ENCODE data around the gene NCAPG. TPM values are rescaled to one million over a fixed set of nuclear protein-coding genes. Genes with fewer than 3 reads are reported as not detected.

The NCAPG gene
- total and polyA plus RNA-seq, 2 of the 4 experiments (the other 2 are of a cell fraction): 10.9 to 26.7 TPM

DNA sequence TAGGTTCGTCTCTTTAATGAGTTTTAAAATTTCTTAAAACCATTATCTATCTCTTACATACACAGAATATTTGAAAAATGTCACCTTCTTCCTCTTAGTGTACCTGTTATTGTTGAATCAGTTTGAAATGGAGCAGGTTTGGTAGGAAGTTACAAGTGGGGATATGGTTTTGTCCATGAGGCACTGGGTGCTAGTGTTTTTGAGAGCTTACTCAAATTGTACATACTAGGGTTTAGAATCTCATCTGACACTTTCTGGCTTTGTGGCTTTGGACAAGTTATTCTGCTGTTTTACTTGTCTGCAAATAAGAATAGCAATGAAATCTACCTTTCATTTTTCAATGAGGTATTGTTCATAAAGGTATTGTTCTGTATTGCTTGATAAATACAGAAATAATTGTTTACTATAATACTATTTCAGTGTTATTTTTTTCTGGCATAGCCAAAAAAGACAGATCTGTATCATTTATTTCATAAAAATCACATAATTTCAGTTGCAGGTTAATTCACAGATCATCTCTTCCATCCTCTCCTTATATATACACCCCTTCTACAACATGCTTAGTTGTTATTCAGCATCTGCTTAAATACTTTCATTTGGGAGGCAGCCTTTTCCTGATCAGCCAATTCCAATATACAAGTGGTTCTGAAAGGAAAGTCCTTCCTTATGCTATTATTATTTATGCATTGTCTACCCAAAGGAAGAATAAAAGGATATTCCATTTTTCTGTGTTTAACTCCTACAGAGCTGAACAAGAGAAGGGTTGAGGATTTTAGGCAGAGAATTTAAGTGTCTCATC is 13.3 kb downstream of the NCAPG start:
- Histone ChIP-seq H3K36me3 (ENCODE audit: control insufficient read depth, insufficient read depth, low read length) (peaks cover 2% of the 10 kb centered on the region; the same call in 1 of the 2 replicates), H3K4ac (ENCODE audit: low read depth, low read length) (no peak overlapping the region), H3K27ac (ENCODE audit: insufficient read depth, low read length) (no peak overlapping the region), H3K4me1 (ENCODE audit: control insufficient read depth, insufficient read depth, low read length) (no peaks in the 10 kb centered on the region), H4K5ac (ENCODE audit: low read depth, low read length) (no peak overlapping the region), H3K9ac (ENCODE audit: low read depth, low read length) (no peak overlapping the region), H3K4me2 (ENCODE audit: low read depth, low read length) (peak overlapping the region; percentile 67), H3K27me3 (ENCODE audit: control insufficient read depth, insufficient read depth, low read length) (no peaks in the 10 kb centered on the region), H3K18ac (ENCODE audit: low read depth, low read length) (no peak overlapping the region), H2AK9ac (replicated peaks; ENCODE audit: low read depth, low read length, poor library complexity) (no peak overlapping the region), H3K9me3 (ENCODE audit: control insufficient read depth, insufficient read depth, low read length) (no peaks in the 10 kb centered on the region), H2BK20ac (ENCODE audit: low read depth, low read length) (no peak overlapping the region), H3K23ac (ENCODE audit: low read depth, low read length) (no peak overlapping the region), H3K4me3 (ENCODE audit: insufficient read depth, low read depth, low read length) (no peak overlapping the region), H4K8ac (ENCODE audit: low read depth in 2 of 2, low read length in 2 of 2) (0 out of 4 replicates have a peak overlapping the region, but pooled peaks of 1 of the 2 experiments have one; percentile 2), H2BK120ac (ENCODE audit: low read depth, low read length) (no peak overlapping the region), H2AFZ (replicated peaks; ENCODE audit: low read length, poor library complexity) (no peak overlapping the region), H2AK5ac (ENCODE audit: low read depth, low read length) (no peak overlapping the region), H2BK15ac (ENCODE audit: low read depth, low read length) (no peak overlapping the region), H4K91ac (ENCODE audit: insufficient read depth, low read depth, low read length) (no peak overlapping the region), H2BK5ac (ENCODE audit: low read depth, low read length, poor library complexity, severe bottlenecking) (no peak overlapping the region), H3K9me1 (ENCODE audit: insufficient read depth, low read length) (no peaks in the 10 kb centered on the region), H3K79me1 (ENCODE audit: low read depth in 1 of 2, low read length in 2 of 2) (peaks cover 18 to 21% of the 10 kb centered on the region in 2 experiments; a peak in 3 of 4 replicates), H3K14ac (replicated peaks; ENCODE audit: low read depth, low read length) (no peak overlapping the region), H4K20me1 (ENCODE audit: insufficient read depth, low read length) (no peaks in the 10 kb centered on the region), H3K56ac (ENCODE audit: extremely low read depth, insufficient read depth, low read length) (no peak overlapping the region)
- ChIA-PET CTCF (no interaction called here), POLR2A (ENCODE audit: unreplicated experiment) (no interaction called here)
- intact Hi-C loops (cut with micrococcal nuclease): no loop called here
- no peak for TF ChIP-seq RCOR1 (IDR thresholded peaks at IDR 0.05; ENCODE audit: insufficient replicate concordance, low read length)
- no peak for TF ChIP-seq MXI1 (IDR thresholded peaks at IDR 0.05; ENCODE audit: borderline replicate concordance, low read depth, low read length)
- TF ChIP-seq, protein P1, sequence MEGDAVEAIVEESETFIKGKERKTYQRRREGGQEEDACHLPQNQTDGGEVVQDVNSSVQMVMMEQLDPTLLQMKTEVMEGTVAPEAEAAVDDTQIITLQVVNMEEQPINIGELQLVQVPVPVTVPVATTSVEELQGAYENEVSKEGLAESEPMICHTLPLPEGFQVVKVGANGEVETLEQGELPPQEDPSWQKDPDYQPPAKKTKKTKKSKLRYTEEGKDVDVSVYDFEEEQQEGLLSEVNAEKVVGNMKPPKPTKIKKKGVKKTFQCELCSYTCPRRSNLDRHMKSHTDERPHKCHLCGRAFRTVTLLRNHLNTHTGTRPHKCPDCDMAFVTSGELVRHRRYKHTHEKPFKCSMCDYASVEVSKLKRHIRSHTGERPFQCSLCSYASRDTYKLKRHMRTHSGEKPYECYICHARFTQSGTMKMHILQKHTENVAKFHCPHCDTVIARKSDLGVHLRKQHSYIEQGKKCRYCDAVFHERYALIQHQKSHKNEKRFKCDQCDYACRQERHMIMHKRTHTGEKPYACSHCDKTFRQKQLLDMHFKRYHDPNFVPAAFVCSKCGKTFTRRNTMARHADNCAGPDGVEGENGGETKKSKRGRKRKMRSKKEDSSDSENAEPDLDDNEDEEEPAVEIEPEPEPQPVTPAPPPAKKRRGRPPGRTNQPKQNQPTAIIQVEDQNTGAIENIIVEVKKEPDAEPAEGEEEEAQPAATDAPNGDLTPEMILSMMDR (conservative IDR thresholded peaks at IDR 0.05; ENCODE audit: low read depth, low read length): no peak
- no peak for TF ChIP-seq MAZ (IDR thresholded peaks at IDR 0.05; ENCODE audit: borderline replicate concordance, low read depth, low read length)
- TF ChIP-seq, protein P2, sequence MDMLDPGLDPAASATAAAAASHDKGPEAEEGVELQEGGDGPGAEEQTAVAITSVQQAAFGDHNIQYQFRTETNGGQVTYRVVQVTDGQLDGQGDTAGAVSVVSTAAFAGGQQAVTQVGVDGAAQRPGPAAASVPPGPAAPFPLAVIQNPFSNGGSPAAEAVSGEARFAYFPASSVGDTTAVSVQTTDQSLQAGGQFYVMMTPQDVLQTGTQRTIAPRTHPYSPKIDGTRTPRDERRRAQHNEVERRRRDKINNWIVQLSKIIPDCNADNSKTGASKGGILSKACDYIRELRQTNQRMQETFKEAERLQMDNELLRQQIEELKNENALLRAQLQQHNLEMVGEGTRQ (IDR thresholded peaks at IDR 0.05; ENCODE audit: low read depth, low read length): no peak
- no peak for TF ChIP-seq BHLHE40 (IDR thresholded peaks at IDR 0.05; ENCODE audit: low read depth, low read length)
- no peak for TF ChIP-seq MAFK (IDR thresholded peaks at IDR 0.05; ENCODE audit: low read depth, low read length)
- no peak for TF ChIP-seq CHD1 (IDR thresholded peaks at IDR 0.05; ENCODE audit: low read depth, low read length)
- TF ChIP-seq RFX5 (IDR thresholded peaks at IDR 0.05; ENCODE audit: low read depth, low read length): no peak
- TF ChIP-seq RAD21 (IDR thresholded peaks at IDR 0.05; ENCODE audit: low read length): no peak
- TF ChIP-seq CEBPB (IDR thresholded peaks at IDR 0.05; ENCODE audit: low read depth, low read length): no peak
- TF ChIP-seq FOS (IDR thresholded peaks at IDR 0.05; ENCODE audit: low read depth, low read length): no peak
- no peak for TF ChIP-seq POLR2A (IDR thresholded peaks at IDR 0.05; ENCODE audit: low read depth, low read length)
- TF ChIP-seq, protein P3, sequence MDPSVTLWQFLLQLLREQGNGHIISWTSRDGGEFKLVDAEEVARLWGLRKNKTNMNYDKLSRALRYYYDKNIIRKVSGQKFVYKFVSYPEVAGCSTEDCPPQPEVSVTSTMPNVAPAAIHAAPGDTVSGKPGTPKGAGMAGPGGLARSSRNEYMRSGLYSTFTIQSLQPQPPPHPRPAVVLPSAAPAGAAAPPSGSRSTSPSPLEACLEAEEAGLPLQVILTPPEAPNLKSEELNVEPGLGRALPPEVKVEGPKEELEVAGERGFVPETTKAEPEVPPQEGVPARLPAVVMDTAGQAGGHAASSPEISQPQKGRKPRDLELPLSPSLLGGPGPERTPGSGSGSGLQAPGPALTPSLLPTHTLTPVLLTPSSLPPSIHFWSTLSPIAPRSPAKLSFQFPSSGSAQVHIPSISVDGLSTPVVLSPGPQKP (IDR thresholded peaks at IDR 0.05; ENCODE audit: borderline replicate concordance, low read depth, low read length): no peak
- TF ChIP-seq NFE2L2 (IDR thresholded peaks at IDR 0.05; ENCODE audit: low read depth, low read length): no peak
- dilution Hi-C loops (cut with HindIII; ENCODE audit: low sequenced_read_pairs, unreplicated experiment): no loop called here
- no TSS peak for BruUV-seq (replicated peaks)
- DNase-seq (no peak), ATAC-seq (ENCODE audit: low read depth) (no peak)
- no CpG with 5 or more reads among the region's 1 CpG for WGBS, 2 experiments (ENCODE audit: extremely low coverage in 2 of 2, insufficient read length in 1 of 2)
- in situ Hi-C loops (cut with MboI; ENCODE audit: low sequenced_read_pairs): loop anchor here (25.0 kb wide), 1 partner anchor 237 kb away; the partner anchor contains the start of gene LAP3
